Liver (tissue), 9 donors: Measurements from ENCODE around the gene RDH11. TPM values are rescaled to one million over a fixed set of nuclear protein-coding genes. Genes with fewer than 3 reads are reported as not detected.
"Not testable (repeated sequence)": the region's sequence is repeated elsewhere in the genome, so short reads cannot be mapped to it uniquely, and the experiment has no call there.

ENCODE experiments used
- DNase-seq: peaks from one replicate; pipeline ENCODE4 v3.0.0-alpha.2; 2017; ENCODE audit warnings: low spot score
- H3K27ac ChIP-seq, 2 donors: one replicate each; pipeline ENCODE4 v1.7.0; 2013; ENCODE audit warnings: inconsistent platforms in 2 of 2, low read length in 2 of 2, control low read depth in 1 of 2, low read depth in 1 of 2, mild to moderate bottlenecking in 1 of 2
- H3K27me3 ChIP-seq, 4 donors: one replicate each; pipeline versions ENCODE4 v1.6.1 to v1.7.0; 2013; ENCODE audit warnings: low read length in 3 of 4, inconsistent platforms in 1 of 4, mild to moderate bottlenecking in 1 of 4, moderate library complexity in 1 of 4; ENCODE audit not compliant: control insufficient read depth in 4 of 4, insufficient read depth in 4 of 4
- H3K36me3 ChIP-seq, 4 donors: one replicate each; pipeline versions ENCODE4 v1.6.1 to v1.7.0; 2013; ENCODE audit warnings: low read length in 3 of 4, mild to moderate bottlenecking in 3 of 4, low read depth in 1 of 4, moderate library complexity in 1 of 4; ENCODE audit not compliant: control insufficient read depth in 4 of 4, insufficient read depth in 3 of 4
- H3K4me1 ChIP-seq, 4 donors: one replicate each; pipeline versions ENCODE4 v1.6.1 to v1.7.0; 2013; ENCODE audit warnings: low read length in 3 of 4, mild to moderate bottlenecking in 3 of 4, moderate library complexity in 1 of 4; ENCODE audit not compliant: control insufficient read depth in 4 of 4, insufficient read depth in 4 of 4
- H3K4me3 ChIP-seq, 3 donors: one replicate each; pipeline versions ENCODE4 v1.6.1 to v1.7.0; 2013; ENCODE audit warnings: low read length in 3 of 3, control low read depth in 1 of 3, low read depth in 1 of 3, mild to moderate bottlenecking in 1 of 3
- H3K9ac ChIP-seq, 2 donors: one replicate each; pipeline ENCODE4 v1.7.0; 2013; ENCODE audit warnings: low read length in 2 of 2, mild to moderate bottlenecking in 2 of 2, moderate library complexity in 2 of 2, control low read depth in 1 of 2, low read depth in 1 of 2
- H3K9me3 ChIP-seq, 4 donors: one replicate each; pipeline versions ENCODE4 v1.6.1 to v1.7.0; 2013; ENCODE audit warnings: low read length in 3 of 4; ENCODE audit not compliant: control insufficient read depth in 4 of 4
- CTCF ChIP-seq: fragments of 150-350 bp; IDR thresholded peaks from 2 replicates; pipeline ENCODE4 v1.5.1; 2017; ENCODE audit warnings: improper control_type of control experiment, low read depth, low read length; ENCODE audit not compliant: missing input control
- EGR1 ChIP-seq, 2 donors: IDR thresholded peaks; 2 replicates each; pipeline ENCODE4 v1.6.1; 2016 to 2018; ENCODE audit warnings: antibody characterized with exemption in 2 of 2, low read depth in 2 of 2
- FOXA2 ChIP-seq: IDR thresholded peaks from 2 replicates; pipeline ENCODE4 v1.6.1; 2016; ENCODE audit warnings: antibody characterized with exemption
- GABPA ChIP-seq, 2 donors: IDR thresholded peaks in 1 of 2; conservative IDR thresholded peaks in 1 of 2; 2 replicates each; pipeline ENCODE4 v1.6.1; 2016; ENCODE audit warnings: antibody characterized with exemption in 2 of 2, mild to moderate bottlenecking in 1 of 2, moderate library complexity in 1 of 2
- HNF4A ChIP-seq, 2 donors: conservative IDR thresholded peaks; 2 replicates each; pipeline ENCODE4 v1.6.1; 2016; ENCODE audit warnings: antibody characterized with exemption in 2 of 2, mild to moderate bottlenecking in 2 of 2
- HNF4G ChIP-seq: IDR thresholded peaks from 2 replicates; pipeline ENCODE4 v1.6.1; 2016; ENCODE audit warnings: antibody characterized with exemption
- JUND ChIP-seq, 2 donors: IDR thresholded peaks; 2 replicates each; pipeline ENCODE4 v1.6.1; 2016; ENCODE audit warnings: antibody characterized with exemption in 2 of 2
- NR2F2 ChIP-seq: IDR thresholded peaks from 2 replicates; pipeline ENCODE4 v1.6.1; 2016; ENCODE audit warnings: antibody characterized with exemption
- RAD21 ChIP-seq, 2 donors: IDR thresholded peaks; 2 replicates each; pipeline ENCODE4 v1.6.1; 2016; ENCODE audit warnings: antibody characterized with exemption in 2 of 2, mild to moderate bottlenecking in 2 of 2
- REST ChIP-seq: IDR thresholded peaks from 2 replicates; pipeline ENCODE4 v1.6.1; 2016; ENCODE audit warnings: antibody characterized with exemption, mild to moderate bottlenecking
- RXRA ChIP-seq, 2 donors: IDR thresholded peaks; 2 replicates each; pipeline ENCODE4 v1.6.1; 2017 to 2018; ENCODE audit warnings: antibody characterized with exemption in 2 of 2, mild to moderate bottlenecking in 1 of 2
- SP1 ChIP-seq: IDR thresholded peaks from 2 replicates; pipeline ENCODE4 v1.6.1; 2018; ENCODE audit warnings: antibody characterized with exemption, mild to moderate bottlenecking
- WGBS: extraction: QIAGEN DNeasy Blood & Tissue Kit; methylation state at CpG from one replicate; pipeline ENCODE4 v1.1.7; 2013; 5-methylcytosine and 5-hydroxymethylcytosine counted together
- polyA plus RNA-seq, 2 donors: library from polyadenylated mRNA; stranded (reverse) in 1 of 2; unstranded in 1 of 2; fragments of 200-250 nt in 1 of 2; fragments of >200 nt in 1 of 2; fragmentation: Nextera tagmentation in 1 of 2; extraction: Ambion mirVana in 1 of 2; gene quantifications; one replicate each; pipeline versions ENCODE4 v1.2.1 to v1.2.3, GENCODE V29; 2013 to 2015
- total RNA-seq, 2 donors: library from RNA; depleted of rRNA; stranded (reverse); fragments of >200 nt; gene quantifications; one replicate each; pipeline ENCODE4 v1.2.3, GENCODE V29; 2014
- TF ChIP-seq, protein P1 (sequence below): IDR thresholded peaks from 2 replicates; pipeline ENCODE4 v1.6.1; 2016; ENCODE audit warnings: antibody characterized with exemption
- TF ChIP-seq, protein P2 (sequence below): IDR thresholded peaks from 2 replicates; pipeline ENCODE4 v1.6.1; 2016; ENCODE audit warnings: antibody characterized with exemption
- donor health status: healthy.
- donor health status: healthy.
- donor health status: healthy.
- donor health status: healthy.
- donor health status: healthy.

RDH11 gene
- total and polyA plus RNA-seq, 4 donors = 99.7 to 174 (median 137) TPM

- TF ChIP-seq, protein P1, sequence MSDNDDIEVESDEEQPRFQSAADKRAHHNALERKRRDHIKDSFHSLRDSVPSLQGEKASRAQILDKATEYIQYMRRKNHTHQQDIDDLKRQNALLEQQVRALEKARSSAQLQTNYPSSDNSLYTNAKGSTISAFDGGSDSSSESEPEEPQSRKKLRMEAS = no peak
- TF ChIP-seq SP1 = no peak
Measured at GRCh38 chr14:67710209-67710608, 14.6 kb upstream of the RDH11 start (continued).

GRCh38 chr14:67709796-67710195 is 14.2 kb upstream of the RDH11 start:
- H3K27me3 ChIP-seq, H3K9me3 ChIP-seq, H3K36me3 ChIP-seq, H3K9ac ChIP-seq, H3K27ac ChIP-seq, H3K4me3 ChIP-seq, DNase-seq: not testable (repeated sequence)
- peaks cover 0 to 11% (median 6%) of the 10 kb centered on the region in 4 donors for H3K4me1 ChIP-seq
- WGBS = 40% methylated on average over 1 of the region's 1 CpG

DNA sequence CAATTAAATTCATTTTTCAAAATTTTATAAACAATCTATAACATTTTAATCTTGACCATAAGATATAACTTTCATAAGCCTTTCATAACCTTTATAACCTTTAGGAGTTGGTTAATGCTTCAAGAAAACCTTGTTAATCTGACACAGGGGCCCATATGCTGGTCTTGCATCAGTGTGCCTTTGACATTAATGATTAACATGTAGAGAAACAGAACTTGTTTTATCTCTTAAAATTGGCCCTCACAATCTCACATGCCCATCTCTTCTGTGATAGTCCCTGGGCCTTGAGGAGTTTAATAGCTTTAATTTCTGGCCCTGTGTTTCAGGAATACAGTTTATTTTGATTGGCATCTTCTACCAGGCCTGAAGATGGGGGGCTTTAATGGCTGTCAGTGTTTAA is 13.8 kb upstream of the RDH11 start:
- not testable (repeated sequence) for H3K9me3 ChIP-seq, DNase-seq, H3K27me3 ChIP-seq, H3K9ac ChIP-seq, H3K36me3 ChIP-seq, H3K27ac ChIP-seq, H3K4me3 ChIP-seq
- TF ChIP-seq HNF4A (conservative IDR thresholded peaks at IDR 0.05) = peak in 1 of 2 donors; percentile 24
- TF ChIP-seq, protein P2, sequence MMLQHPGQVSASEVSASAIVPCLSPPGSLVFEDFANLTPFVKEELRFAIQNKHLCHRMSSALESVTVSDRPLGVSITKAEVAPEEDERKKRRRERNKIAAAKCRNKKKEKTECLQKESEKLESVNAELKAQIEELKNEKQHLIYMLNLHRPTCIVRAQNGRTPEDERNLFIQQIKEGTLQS = peak; percentile 48
- peaks cover 0 to 15% (median 10%) of the 10 kb centered on the region in 4 donors for H3K4me1 ChIP-seq

- TF ChIP-seq FOXA2 = no peak
- TF ChIP-seq GABPA (IDR thresholded peaks at IDR 0.05 in 1 of 2, conservative IDR thresholded peaks at IDR 0.05 in 1 of 2) = no peak
- TF ChIP-seq, protein P2 = no peak
- TF ChIP-seq RAD21 (IDR thresholded peaks at IDR 0.05) = no peak
- TF ChIP-seq HNF4G = no peak
- no peak for TF ChIP-seq JUND (IDR thresholded peaks at IDR 0.05)
- no peak for TF ChIP-seq REST
- no peak for TF ChIP-seq NR2F2
- TF ChIP-seq RXRA (IDR thresholded peaks at IDR 0.05) = no peak
- TF ChIP-seq HNF4A (conservative IDR thresholded peaks at IDR 0.05) = no peak
- TF ChIP-seq CTCF = no peak
- TF ChIP-seq EGR1 (IDR thresholded peaks at IDR 0.05; ENCODE audit: low read depth in 2 of 2) = no peak
- TF ChIP-seq, protein P1 = no peak
- no peak for DNase-seq
- no peaks in the 10 kb centered on the region for H3K27me3 ChIP-seq
- H3K4me3 ChIP-seq = no peak overlapping the region
- 46% methylated on average over 3 of the region's 3 CpGs for WGBS
- no peaks in the 10 kb centered on the region for H3K36me3 ChIP-seq
- no peaks in the 10 kb centered on the region for H3K9me3 ChIP-seq
- peaks cover 0 to 19% (median 14%) of the 10 kb centered on the region in 4 donors for H3K4me1 ChIP-seq
- peak overlapping the region in 1 of 2 donors; percentile 36 for H3K9ac ChIP-seq
- H3K27ac ChIP-seq = no peak overlapping the region
Measured at GRCh38 chr14:67705211-67705610, 9.6 kb upstream of the RDH11 start.
